Progenitor cell of endocrine pancreas (in vitro differentiated cells): ENCODE results near the gene GAPDHS. TPM values are rescaled to one million over a fixed set of nuclear protein-coding genes. Genes with fewer than 3 reads are reported as not detected.

ENCODE experiments used
- DNase-seq: peaks from one replicate; pipeline ENCODE4 v3.0.0; 2021; ENCODE audit warnings: low spot score; ENCODE audit not compliant: unreplicated experiment
- H3K27ac Mint-ChIP-seq: 2 replicates; pipeline ENCODE4 v1.8.0; 2021; ENCODE audit warnings: mild to moderate bottlenecking, moderate library complexity, mixed read lengths
- H3K27me3 Mint-ChIP-seq: 2 replicates; pipeline ENCODE4 v1.8.0; 2021; ENCODE audit warnings: mixed read lengths
- H3K36me3 Mint-ChIP-seq: 2 replicates; pipeline ENCODE4 v1.8.0; 2022; ENCODE audit warnings: mixed read lengths; ENCODE audit not compliant: insufficient read depth
- H3K4me1 Mint-ChIP-seq: 2 replicates; pipeline ENCODE4 v1.8.0; 2021; ENCODE audit warnings: low read depth, mixed read lengths
- H3K4me3 Mint-ChIP-seq: 2 replicates; pipeline ENCODE4 v1.8.0; 2021; ENCODE audit warnings: low read depth, mild to moderate bottlenecking, moderate library complexity, mixed read lengths
- H3K9me3 Mint-ChIP-seq: 2 replicates; pipeline ENCODE4 v1.8.0; 2021; ENCODE audit warnings: low read depth, mixed read lengths
- CTCF ChIP-seq: fragments of 200-600 bp; sonication (generic); IDR thresholded peaks from one replicate; pipeline ENCODE4 v1.5.0; 2021; ENCODE audit warnings: antibody characterized with exemption, mild to moderate bottlenecking; ENCODE audit not compliant: unreplicated experiment
- total RNA-seq: library from RNA; stranded (reverse); gene quantifications from 2 replicates; pipeline ENCODE4 v1.2.1, GENCODE V29; 2021

The GAPDHS gene
- total RNA-seq, 1 donor from 2014 or later, result not detected

GRCh38 chr19:35562776-35563175 is 29.5 kb downstream of the GAPDHS start:
- no peak overlapping the region for H3K4me3 Mint-ChIP-seq
- H3K9me3 Mint-ChIP-seq, result no peaks in the 10 kb centered on the region
- peaks cover 58% of the 10 kb centered on the region for H3K27me3 Mint-ChIP-seq
- no peaks in the 10 kb centered on the region for H3K36me3 Mint-ChIP-seq
- H3K4me1 Mint-ChIP-seq, result no peaks in the 10 kb centered on the region
- DNase-seq, result no peak
- H3K27ac Mint-ChIP-seq, result no peak overlapping the region
- no peak for TF ChIP-seq CTCF

DNA sequence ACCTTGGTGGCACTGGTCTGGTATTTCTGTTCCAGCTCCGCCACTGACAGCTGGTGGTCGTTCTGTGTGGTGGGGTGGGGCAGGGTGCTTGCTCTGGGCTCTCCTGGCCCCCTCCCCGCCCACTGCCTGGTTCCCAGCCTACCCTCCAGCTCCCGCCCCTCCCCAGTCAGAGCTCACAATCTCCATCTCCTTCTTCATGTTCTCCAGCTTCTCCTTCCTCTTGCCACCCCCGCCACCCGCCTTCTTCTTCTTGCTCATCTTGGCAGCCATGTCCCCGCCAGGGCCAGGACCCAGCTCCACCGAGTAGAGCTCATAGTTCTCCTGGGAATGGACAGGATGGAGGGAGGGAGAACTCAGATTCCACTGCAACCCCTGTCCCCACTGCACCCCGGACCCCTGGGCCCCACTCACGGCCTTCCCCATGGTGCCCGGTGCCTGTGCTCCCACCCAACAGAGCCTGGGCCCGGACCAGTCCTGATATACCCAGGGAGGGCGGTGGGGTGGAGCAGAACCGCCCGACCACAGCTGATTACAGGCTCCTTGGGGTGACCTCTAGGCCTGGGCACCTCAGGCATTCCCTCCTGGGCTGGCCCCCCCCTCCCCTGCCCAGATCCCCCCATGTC is 30.1 kb downstream of the GAPDHS start, which contains the start of gene ATP4A:
Gene ATP4A (minus strand): TSS at position 452 of the 623 bp plus-strand sequence. CDS start 29 bp downstream, at position 423.
- Mint-ChIP-seq H3K4me1 (no peaks in the 10 kb centered on the region), H3K36me3 (no peaks in the 10 kb centered on the region), H3K4me3 (no peak within 1 kb of the TSS), H3K9me3 (no peaks in the 10 kb centered on the region), H3K27ac (no peak within 1 kb of the TSS), H3K27me3 (peaks cover 56% of the 10 kb centered on the region)
- TF ChIP-seq CTCF, result no peak
- no peak for DNase-seq

GRCh38 chr19:35565016-35565856 is 32.0 kb downstream of the GAPDHS start:
- peaks cover 38% of the 10 kb centered on the region for H3K27me3 Mint-ChIP-seq
- DNase-seq, result no peak
- H3K9me3 Mint-ChIP-seq, result no peaks in the 10 kb centered on the region
- no peak overlapping the region for H3K27ac Mint-ChIP-seq
- H3K4me1 Mint-ChIP-seq, result peaks cover 5% of the 10 kb centered on the region
- TF ChIP-seq CTCF, result no peak
- no peaks in the 10 kb centered on the region for H3K36me3 Mint-ChIP-seq
- H3K4me3 Mint-ChIP-seq, result no peak overlapping the region

- Mint-ChIP-seq H3K27me3 (peaks cover 25% of the 10 kb centered on the region), H3K4me1 (peaks cover 6% of the 10 kb centered on the region), H3K4me3 (no peak overlapping the region), H3K9me3 (no peaks in the 10 kb centered on the region), H3K36me3 (no peaks in the 10 kb centered on the region), H3K27ac (no peak overlapping the region)
- DNase-seq, result no peak
- no peak for TF ChIP-seq CTCF
These were observed 33.5 kb downstream of the GAPDHS start for GRCh38 chr19:35566738-35567137.

DNA sequence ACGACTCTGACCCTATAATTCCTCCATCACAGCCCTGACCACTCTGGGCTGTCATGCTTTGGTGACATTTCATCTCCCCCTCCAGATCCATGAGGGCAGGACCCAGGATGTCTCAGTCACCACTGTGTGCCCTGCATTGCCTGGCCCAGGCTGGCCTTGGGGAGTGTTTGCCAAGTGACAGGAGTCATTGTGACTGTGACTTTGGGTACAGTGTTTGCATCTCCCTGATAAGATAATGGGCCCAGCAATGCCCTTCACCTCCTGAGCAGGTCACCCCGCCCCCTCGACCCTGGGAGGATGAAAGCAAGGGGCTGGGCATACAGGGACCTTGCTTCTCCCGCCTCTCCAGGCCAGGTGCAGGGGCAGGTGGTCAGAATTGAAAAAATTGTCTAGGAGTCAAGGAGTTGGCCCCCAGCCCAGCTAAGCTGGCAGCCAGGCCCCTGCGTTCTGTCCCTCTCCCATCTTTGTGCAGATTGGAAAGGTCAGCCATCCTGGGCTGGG is 36.1 kb downstream of the GAPDHS start:
- TF ChIP-seq CTCF, result no peak
- H3K4me1 Mint-ChIP-seq, result peaks cover 6% of the 10 kb centered on the region
- no peak for DNase-seq
- H3K27me3 Mint-ChIP-seq, result peaks cover 26% of the 10 kb centered on the region
- H3K4me3 Mint-ChIP-seq, result no peak overlapping the region
- no peak overlapping the region for H3K27ac Mint-ChIP-seq
- no peaks in the 10 kb centered on the region for H3K36me3 Mint-ChIP-seq
- H3K9me3 Mint-ChIP-seq, result no peaks in the 10 kb centered on the region
